WTC11 (cell line): ENCODE data around the gene HILPDA.

Source experiments
- CREB1 ChIP-seq: sonication (generic); formaldehyde crosslinking; IDR thresholded peaks from 2 replicates; pipeline ENCODE4 v1.8.0; 2023; ENCODE audit warnings: mild to moderate bottlenecking, missing genetic modification reagents
- CTCF ChIP-seq: fragments of 200-600 bp; IDR thresholded peaks from 2 replicates; pipeline ENCODE4 v1.8.0; 2022; ENCODE audit warnings: antibody characterized with exemption
- ELF4 ChIP-seq: sonication (generic); formaldehyde crosslinking; IDR thresholded peaks from 2 replicates; pipeline ENCODE4 v1.8.1; 2022; ENCODE audit warnings: low read depth, mild to moderate bottlenecking, moderate library complexity, missing genetic modification reagents
- ESRRA ChIP-seq: sonication (generic); formaldehyde crosslinking; IDR thresholded peaks from 2 replicates; pipeline ENCODE4 v1.8.1; 2022; ENCODE audit warnings: mild to moderate bottlenecking, missing genetic modification reagents, borderline replicate concordance
- ETV6 ChIP-seq: sonication (generic); formaldehyde crosslinking; IDR thresholded peaks from 2 replicates; pipeline ENCODE4 v1.8.1; 2022; ENCODE audit warnings: mild to moderate bottlenecking, missing genetic modification reagents
- RELA ChIP-seq: sonication (generic); formaldehyde crosslinking; IDR thresholded peaks from 2 replicates; pipeline ENCODE4 v1.8.1; 2022; ENCODE audit warnings: missing genetic modification reagents, mild to moderate bottlenecking, borderline replicate concordance
- SP1 ChIP-seq: sonication (generic); formaldehyde crosslinking; conservative IDR thresholded peaks from 2 replicates; pipeline ENCODE4 v1.8.1; 2022; ENCODE audit warnings: missing genetic modification reagents
- TF ChIP-seq, protein P1 (sequence below): sonication (generic); formaldehyde crosslinking; conservative IDR thresholded peaks from 2 replicates; pipeline ENCODE4 v1.8.1; 2023; ENCODE audit warnings: mild to moderate bottlenecking, low read depth, missing genetic modification reagents, moderate library complexity

DNA sequence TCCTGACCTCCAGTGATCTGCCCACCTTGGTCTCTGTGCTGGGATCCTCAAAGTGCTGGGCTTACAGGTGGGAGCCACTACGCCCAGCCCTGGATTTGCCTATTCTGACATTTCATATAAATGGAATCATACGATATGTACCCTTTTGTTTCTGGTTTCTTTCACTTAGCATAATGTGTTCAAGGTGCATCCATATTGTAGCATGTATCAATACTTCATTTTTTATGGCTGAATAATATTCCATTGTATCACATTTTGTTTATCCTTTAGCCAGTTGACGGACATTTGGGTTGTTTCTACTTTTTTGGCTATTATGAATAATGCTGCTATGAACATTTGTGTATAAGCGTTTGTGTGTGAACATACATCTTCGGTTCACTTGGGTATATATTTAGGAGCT, 4.8 kb upstream of the HILPDA start:
- TF ChIP-seq CTCF: no peak
- TF ChIP-seq ESRRA (CRISPR knock-in tag): no peak
- no peak for TF ChIP-seq ETV6 (CRISPR knock-in tag)
- TF ChIP-seq CREB1 (CRISPR knock-in tag): no peak
- TF ChIP-seq ELF4 (CRISPR knock-in tag): no peak
- TF ChIP-seq, protein P1, sequence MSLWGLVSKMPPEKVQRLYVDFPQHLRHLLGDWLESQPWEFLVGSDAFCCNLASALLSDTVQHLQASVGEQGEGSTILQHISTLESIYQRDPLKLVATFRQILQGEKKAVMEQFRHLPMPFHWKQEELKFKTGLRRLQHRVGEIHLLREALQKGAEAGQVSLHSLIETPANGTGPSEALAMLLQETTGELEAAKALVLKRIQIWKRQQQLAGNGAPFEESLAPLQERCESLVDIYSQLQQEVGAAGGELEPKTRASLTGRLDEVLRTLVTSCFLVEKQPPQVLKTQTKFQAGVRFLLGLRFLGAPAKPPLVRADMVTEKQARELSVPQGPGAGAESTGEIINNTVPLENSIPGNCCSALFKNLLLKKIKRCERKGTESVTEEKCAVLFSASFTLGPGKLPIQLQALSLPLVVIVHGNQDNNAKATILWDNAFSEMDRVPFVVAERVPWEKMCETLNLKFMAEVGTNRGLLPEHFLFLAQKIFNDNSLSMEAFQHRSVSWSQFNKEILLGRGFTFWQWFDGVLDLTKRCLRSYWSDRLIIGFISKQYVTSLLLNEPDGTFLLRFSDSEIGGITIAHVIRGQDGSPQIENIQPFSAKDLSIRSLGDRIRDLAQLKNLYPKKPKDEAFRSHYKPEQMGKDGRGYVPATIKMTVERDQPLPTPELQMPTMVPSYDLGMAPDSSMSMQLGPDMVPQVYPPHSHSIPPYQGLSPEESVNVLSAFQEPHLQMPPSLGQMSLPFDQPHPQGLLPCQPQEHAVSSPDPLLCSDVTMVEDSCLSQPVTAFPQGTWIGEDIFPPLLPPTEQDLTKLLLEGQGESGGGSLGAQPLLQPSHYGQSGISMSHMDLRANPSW (CRISPR knock-in tag): no peak
- TF ChIP-seq RELA (CRISPR knock-in tag): no peak
- TF ChIP-seq SP1 (CRISPR knock-in tag): no peak
